Amygdala (tissue), 56 donors: ENCODE measurements around the gene THAP5.

Experiments
- DNase-seq, 56 donors: peaks; one replicate each; lab custom pipeline; 2025; lab: John Stamatoyannopoulos, UW

The THAP5 gene, protein sequence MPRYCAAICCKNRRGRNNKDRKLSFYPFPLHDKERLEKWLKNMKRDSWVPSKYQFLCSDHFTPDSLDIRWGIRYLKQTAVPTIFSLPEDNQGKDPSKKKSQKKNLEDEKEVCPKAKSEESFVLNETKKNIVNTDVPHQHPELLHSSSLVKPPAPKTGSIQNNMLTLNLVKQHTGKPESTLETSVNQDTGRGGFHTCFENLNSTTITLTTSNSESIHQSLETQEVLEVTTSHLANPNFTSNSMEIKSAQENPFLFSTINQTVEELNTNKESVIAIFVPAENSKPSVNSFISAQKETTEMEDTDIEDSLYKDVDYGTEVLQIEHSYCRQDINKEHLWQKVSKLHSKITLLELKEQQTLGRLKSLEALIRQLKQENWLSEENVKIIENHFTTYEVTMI

DNA sequence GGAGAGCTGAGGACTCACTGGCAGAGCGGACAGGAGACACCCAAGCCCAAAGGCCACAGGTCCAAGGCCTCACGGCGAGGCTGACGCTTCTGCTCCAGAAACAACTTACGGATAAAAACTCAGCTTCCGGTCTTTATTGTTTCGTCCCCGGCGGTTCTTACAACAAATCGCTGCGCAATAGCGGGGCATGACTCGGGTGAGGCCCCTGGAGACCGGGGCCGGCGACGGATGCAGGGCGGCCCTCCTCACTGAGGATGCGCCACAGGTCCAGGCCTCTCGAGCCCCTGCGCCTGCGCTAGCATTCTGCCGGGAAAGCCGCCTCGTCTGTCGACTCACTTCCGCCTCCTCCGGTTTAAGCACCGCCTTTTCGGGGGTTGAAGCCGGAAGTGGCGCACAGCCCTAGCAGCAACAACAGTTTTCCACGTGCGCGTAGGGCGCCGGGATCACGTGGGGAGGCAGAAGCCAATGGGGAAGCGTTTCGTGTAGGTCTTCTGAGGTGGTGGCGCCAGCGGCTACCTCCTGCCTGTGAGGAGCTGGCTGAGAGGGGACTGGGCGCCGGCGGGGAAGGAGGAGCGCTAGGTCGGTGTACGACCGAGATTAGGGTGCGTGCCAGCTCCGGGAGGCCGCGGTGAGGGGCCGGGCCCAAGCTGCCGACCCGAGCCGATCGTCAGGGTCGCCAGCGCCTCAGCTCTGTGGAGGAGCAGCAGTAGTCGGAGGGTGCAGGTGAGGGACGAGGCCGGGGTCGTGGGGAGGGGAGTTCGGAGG is at the start of gene THAP5, which contains the start of gene DNAJB9:
Gene THAP5 (minus strand): TSS at position 326 of the 765 bp plus-strand sequence. CDS start 137 bp downstream, at position 189.
Gene DNAJB9 (plus strand): TSS at position 494 of the 765 bp plus-strand sequence. CDS start 1,853 bp downstream, outside the sequence.
- DNase-seq = peak; percentile 89 to 100 (median 99)

DNA sequence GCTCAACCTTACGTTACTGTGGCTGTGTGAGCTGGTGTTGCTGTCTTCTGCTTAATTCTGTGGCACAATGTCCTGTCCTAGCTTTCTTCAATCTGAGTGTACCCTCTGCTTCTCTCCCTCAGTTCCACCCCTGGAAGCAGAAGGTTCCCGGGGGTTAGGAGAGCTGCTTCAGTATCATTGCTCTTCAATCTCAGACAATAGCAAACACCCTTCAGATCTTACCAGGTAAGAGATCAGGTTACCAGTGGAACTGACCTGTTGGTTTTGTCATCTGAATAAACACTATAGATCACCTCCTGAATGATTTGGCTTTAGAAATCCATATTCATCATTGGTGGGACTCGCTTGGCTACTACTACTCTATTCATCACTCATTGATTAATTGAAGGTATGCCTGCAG is 48.5 kb upstream of the THAP5 start:
- no peak for DNase-seq

DNA sequence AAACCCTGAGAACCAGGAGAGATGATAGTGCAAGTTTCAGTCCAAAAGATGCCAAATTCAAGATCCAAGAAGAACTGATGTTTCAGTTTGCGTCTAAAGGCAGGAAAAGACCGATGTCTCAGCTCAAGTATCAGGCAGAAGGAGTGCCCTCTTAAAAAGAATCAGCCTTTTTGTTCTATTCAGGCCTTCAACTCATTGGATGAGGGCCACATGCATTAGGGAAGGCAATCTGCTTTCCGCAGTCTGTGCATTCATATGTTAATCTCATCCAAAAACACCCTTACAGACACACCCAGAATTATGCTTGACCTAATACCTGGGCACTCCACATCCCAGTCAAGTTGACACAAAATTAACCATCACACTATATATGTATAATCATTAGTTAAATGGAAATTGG is 45.4 kb upstream of the THAP5 start:
- DNase-seq = no peak

DNA sequence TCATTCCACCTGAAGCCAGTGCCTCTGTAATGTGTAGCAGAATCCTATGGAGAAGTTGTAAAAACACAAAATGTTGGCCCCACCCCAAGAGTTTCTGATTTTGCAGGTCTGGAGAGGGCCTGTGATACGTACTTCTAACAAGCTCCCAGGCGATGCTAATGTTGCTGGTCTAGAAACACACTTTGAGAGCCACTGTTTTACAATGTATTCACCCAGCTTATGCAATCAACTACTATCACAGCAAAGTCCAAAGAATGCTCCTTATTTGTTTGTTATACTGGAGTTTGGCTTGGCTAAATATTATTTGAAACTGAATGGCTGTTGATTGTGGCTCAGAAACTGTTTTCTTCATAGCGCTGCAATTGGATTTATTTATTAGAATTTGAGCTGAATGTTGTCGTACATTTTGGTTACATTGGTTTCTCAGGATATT is 44.5 kb upstream of the THAP5 start:
- DNase-seq = no peak

DNA sequence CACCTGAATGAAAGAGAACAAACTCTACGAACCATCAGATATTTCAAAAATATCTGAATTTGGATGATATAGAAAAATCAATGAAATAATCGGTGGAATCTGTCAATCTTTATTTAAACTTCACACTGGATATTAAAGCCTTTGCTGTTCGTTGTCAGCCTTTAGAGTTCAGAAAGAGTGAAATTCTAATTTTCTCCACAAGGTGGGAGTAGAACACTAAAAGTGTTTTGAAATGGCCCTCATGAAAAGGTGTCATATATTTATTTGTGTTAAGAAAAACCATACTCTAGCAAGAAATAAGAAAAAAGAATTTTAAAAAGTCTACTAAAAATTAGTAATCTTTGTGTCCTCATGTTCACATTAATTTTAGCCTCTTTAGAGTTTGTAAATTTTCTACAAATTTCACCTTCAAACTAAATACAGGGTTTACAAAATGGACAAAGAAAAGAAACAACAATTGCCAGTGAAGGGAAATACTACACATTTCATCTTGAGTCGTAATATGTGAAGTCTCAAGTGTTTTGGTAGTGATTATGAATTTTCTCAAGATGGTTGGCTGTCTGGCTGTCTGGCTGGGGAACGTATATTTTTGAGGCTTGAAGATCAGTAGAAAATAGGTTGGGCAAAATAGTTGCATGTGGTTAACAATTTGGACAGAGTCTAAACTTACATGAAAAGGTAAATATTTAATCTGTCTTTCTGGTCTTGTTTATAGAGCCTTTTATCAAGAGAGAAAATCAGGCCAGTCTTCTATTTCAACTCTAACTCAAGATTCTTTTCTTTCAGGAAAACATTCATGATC is 43.8 kb upstream of the THAP5 start:
- DNase-seq = peak in 1 of 56 donors; percentile 69

DNA sequence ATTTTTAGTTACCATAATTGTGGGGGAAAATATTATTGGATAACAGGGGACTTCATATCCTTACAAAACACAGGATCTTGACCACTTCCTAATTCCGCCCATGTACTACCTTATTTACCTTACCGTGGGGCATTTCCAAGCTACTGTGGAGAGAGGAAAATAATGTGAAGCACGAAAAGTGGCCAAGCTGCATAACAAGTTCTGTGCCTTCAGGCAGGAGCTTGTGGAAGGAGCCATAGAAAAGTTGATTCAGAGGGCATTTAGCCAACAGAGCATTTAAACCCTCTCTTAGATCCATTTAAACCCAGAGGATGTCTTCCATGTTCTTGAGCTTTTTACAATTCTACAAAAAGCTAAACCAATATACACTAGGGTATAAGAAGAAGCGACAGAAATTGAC is 41.8 kb upstream of the THAP5 start:
- no peak for DNase-seq

DNA sequence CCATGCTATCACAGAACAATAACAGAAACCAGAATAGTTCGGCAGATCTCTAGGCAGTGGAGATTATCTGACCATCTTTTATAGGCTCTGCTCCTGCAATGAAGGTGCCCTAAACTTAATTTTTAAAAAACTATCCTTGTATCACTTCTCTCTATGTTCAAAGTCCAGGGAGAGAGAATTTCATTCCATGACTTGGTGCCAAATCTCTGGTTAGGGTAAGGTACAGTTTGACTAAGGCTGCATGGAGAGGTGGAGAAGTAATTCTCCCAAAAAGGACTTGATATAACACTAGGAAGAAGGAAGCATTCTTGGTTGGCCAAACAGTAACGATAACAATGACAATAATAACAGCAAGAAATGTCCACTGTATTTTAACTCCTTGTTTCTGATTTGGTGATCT is 40.1 kb upstream of the THAP5 start:
- DNase-seq = no peak

DNA sequence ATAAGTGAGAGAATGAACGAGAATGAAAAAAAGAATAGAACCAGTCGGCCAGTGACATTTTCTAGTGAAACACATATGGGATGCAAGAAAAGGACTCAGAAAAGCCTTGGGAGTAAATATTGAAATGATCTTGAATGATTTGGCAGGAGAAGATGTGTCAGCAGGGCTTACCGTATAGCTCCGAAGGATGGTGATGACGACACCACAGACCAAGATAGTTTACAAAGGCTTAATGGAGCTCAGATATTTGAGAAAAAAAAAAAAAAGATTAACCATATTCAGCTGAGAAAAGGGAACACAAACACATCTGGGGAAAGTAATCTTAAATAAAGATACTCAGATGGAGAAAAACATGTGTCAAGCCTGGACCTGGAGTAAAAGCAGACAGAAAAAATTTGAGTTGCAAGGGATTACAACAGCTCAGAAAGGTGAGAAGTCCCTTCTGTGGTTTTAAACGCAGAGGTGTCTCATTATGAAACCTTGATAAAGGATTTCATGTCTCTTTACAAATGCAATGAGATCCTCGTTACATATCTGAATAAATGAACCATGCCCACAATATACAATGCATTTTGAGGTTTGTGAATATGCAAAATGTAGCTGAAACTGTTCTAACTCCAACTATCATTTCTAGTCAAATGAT is 36.2 kb upstream of the THAP5 start:
- no peak for DNase-seq

DNA sequence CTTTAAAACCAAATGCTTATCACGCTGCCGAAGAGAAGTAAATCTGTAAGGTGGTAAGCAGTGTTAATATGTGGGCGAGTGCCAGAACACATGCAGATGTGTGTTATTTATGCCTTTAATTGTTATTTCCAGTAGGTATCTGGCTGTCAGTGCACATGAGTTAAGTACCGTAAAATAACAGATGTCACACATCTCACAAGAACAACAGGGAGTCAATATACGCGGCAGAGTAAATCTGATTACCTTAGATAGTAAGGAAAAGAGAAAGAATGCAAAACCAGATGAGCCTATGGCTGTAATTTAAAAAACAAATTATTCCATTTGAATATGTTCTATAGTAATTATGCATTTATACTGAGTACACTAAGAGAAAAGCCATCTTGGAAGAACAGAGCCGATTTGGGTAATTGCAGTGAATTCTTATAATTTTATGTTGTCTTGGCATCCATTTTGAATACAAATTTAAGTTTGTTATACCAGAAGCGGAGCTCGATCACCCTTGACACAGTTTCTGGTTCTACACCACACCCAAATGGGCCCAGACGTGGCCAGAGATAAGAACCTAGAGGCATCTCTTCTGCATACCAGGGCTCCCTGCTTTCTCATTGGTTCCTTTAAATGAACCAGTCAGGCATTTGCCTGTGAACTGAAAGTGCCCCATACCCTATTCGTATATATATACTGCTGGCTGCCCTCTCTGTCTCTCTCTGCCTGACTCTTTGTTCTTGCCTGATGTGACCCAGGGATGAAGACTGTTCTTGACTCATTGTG is 35.0 kb upstream of the THAP5 start:
- DNase-seq = no peak

DNA sequence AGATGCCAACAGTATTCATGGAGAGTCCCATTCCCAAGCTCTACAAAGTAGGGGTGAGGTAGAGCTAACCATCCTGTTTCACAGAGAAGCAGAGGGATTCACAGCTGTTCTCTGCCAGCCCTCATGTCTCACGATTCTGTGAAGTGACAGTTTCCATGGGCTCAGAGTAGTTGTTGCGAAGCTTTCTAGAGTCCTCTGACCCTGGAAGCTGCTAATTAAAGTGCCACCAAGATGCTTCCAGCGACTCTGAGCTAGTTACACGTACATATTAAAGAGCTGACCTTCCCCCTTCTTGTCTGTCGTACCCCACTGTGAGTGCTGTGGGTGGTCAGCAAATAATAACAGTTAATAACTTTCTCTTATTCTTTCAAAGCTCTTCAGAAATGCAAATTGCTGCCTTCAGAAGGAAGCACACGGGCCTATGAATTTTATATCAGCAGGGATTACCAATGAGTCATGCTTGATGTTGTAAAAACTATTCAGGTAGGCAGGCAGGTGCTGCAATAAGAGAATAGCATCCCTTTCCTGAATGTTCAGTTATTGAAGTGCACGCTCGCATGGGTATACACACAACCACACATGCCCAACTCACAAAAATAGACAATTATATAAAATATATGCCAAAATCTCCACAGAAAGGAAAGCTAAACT is 34.3 kb upstream of the THAP5 start:
- DNase-seq = no peak

DNA sequence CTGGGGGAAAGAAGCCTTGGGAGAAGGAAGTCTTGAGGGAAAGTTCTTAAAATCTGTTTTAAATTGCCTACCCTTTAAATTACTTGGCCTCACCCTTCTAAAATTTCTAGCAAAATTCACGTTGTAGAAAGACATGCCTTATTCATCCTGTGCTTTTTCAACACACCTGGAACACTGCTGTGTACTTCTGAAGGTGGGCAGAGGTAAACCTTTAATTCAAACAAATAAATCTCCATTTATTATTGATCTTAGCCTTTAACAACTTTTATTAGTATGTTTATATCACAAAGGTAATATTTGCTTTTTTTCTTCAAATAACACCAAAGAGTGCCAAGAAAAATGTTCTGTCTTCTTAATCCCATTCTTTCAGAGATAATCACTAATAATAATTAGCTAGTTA is 30.9 kb upstream of the THAP5 start:
- DNase-seq = no peak

DNA sequence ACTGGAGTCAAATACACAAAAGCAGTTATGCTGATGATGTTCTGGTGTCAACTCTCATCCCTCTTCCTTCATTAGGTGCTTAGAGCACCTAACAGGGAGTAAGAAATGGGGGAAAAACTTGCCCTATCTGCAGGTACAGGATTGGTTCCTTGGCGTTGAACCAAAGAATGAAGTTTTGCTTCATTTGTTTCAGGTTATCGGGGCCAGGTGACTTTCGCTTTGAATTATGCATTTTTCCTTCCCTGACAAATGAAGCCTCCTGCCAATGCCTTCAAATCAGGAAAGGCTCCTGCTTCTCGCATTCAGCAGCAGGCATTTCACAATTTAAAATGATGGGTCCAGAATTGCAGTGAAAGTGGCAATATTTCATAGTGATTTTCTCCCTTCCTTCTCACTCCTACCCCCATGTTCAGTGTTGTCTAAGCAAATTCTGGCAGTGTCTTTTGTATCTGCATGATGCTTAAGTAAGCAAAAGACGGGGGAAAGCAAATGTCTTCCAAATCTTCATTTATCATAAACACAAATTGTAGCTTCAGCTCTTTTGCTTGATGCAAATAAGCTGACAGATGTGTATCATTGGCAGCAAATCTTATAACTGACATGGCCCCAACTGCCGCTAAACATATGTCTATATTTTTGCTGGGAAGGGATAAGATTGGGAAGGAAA is 29.5 kb upstream of the THAP5 start:
- DNase-seq = no peak

DNA sequence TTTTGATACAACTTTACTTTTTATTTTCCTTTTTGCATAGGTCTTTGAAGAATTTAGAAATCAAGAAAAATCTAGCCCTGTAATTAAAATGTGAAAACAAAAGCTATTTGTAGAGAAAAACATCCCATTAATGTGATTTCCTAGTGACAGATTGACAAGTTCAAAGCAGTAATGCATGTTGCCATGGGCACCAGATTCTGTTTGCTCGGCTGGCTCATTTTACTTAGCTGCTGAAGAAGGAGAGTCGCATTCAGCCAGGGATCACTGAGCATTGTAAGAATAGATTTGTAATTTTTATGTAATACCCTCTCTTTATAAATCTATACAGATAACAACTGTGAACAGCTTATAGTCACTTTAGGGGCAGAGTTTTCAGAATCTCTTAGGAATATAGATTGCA is 28.6 kb upstream of the THAP5 start:
- DNase-seq = peak in 15 of 56 donors; percentile 1 to 41 (median 11)

DNA sequence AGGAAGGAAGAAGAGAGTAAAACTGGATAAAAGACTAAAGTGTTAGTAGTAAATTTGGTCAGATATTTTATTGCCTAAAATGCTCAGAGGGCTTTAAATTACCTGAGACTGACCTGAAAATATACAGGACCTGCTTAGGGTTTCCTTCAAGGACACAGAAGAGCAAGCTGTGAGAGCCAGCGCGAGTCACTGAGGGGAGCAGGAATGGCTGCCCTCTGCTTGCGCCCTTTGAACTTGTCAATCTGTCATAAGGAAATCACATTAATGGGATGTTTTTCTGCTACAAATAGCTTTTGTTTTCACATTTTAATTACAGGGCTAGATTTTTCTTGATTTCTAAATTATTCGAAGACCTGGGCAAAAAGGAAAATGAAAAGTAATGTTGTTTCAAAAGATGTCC is 27.1 kb upstream of the THAP5 start:
- no peak for DNase-seq

DNA sequence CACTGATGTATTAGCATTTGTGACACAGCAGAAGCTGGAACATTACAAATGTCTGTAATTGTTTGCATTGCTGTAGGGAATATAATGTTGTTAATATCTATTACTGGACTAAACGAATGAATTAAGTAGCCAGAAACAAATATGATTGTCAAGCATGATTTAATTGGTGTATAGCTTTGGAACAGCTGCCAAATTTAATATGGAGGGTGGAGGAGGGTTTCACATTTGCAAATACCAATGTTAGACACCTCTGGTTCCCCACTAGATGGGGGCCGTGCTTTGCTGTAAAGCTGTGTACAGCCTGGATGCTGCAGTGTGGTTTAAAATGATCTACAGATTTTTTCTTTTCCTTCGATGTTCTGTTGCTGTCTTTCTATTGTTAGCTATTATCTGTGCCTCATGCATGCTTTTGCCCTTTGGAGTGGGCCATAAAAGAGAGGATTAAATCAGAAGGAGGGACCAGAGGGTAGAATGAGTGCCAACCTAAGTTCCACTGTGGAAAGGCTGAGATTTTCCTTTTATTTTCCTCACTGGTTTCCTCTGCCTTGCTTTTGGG is 23.2 kb upstream of the THAP5 start:
- DNase-seq = peak in 23 of 56 donors; percentile 2 to 60 (median 29)

DNA sequence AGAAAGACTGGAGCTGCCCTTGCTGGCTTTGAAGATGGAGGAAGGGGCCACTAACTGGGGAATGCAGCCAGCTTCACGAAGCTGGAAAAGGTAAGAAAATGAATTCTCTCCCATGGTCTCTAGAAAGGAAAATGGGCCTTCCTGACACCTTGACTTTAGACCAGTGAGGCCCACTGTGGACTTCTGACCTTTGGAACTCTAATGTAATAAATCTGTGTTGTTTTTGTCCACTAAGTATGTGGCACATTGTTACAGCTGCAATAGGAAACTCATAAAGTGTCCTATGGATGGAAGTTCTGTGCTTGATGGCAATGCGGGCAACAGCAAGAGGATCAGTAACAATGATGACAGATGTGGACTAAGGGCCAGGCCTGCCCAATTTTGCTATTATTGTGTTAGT is 21.1 kb upstream of the THAP5 start:
- no peak for DNase-seq

DNA sequence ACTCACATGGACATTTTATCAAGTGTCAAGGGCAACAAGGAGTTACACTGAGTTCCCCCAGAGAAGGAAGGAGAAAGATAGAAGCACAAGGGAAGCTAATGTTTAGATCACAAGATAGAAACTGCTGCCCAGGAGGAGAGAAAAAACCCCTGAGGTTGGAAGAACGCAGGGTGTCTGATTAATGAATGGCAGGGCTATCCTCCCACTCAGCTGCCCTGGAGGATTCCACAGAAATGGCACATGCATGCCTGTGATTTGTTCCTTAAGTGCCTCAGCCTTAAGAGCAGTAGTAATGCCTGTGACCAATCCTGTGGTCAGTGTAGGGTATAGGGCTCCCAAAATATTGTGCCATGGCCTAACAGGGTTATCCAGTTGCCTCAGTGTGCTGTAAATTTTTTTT is 20.4 kb upstream of the THAP5 start:
- DNase-seq = no peak

DNA sequence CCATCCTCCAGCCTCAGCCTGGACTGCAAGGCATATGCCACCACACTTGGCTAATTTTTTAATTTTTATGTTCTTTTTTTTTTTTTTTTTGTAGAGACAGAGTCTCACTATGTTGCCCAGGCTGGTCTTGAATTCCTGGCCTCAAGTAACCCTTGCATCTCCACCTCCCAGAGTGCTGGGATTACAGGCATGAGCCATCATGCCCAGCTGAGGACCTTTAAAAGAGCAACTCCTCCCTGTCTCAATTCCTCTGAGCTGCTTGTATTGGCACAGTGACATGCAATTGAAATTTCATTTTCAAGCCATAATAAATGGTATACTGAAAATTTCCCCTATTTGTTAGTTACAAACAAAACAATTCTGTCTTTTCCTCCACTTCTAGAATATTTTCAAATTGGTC is 19.7 kb upstream of the THAP5 start:
- DNase-seq = no peak
